Neural cell (in vitro differentiated cells): ENCODE data around the gene ARHGDIB. TPM values are rescaled to one million over a fixed set of nuclear protein-coding genes. Genes with fewer than 3 reads are reported as not detected.

Experiments used
- H2AFZ ChIP-seq: fragments of 200-600, 300-800 bp; sonication (generic), shearing (Covaris generic); 2 replicates; pipeline ENCODE4 v1.6.0; 2014; ENCODE audit warnings: low read depth, mild to moderate bottlenecking, antibody characterized with exemption, low read length, moderate library complexity
- H3F3A ChIP-seq: fragments of 200-600 bp; shearing (Covaris generic); 2 replicates; pipeline ENCODE4 v1.6.1; 2016; ENCODE audit warnings: mild to moderate bottlenecking, moderate library complexity, mixed read lengths, antibody characterized with exemption, low read length; ENCODE audit not compliant: insufficient read depth, poor library complexity, severe bottlenecking
- H3K27ac ChIP-seq: fragments of 200-600, 300-800 bp; sonication (generic), shearing (Covaris generic); 2 replicates; pipeline ENCODE4 v1.5.1; 2014; ENCODE audit warnings: mild to moderate bottlenecking, low read length, moderate library complexity
- H3K27me3 ChIP-seq: fragments of 300-800, 200-600 bp; sonication (generic), shearing (Covaris generic); 2 replicates; pipeline ENCODE4 v1.6.0; 2014; ENCODE audit warnings: mild to moderate bottlenecking, low read depth, low read length, moderate library complexity; ENCODE audit not compliant: insufficient read depth
- H3K36me3 ChIP-seq: fragments of 300-800, 200-600 bp; sonication (generic), shearing (Covaris generic); 2 replicates; pipeline ENCODE4 v1.5.1; 2014; ENCODE audit warnings: mild to moderate bottlenecking, antibody characterized with exemption, low read length, moderate library complexity; ENCODE audit not compliant: insufficient read depth
- H3K4me2 ChIP-seq: fragments of 300-800, 200-600 bp; sonication (generic), shearing (Covaris generic); 2 replicates; pipeline ENCODE4 v1.6.0; 2014; ENCODE audit warnings: mild to moderate bottlenecking, low read length
- H3K4me3 ChIP-seq: fragments of 300-800, 200-600 bp; sonication (generic), shearing (Covaris generic); 2 replicates; pipeline ENCODE4 v1.5.1; 2014; ENCODE audit warnings: mild to moderate bottlenecking, low read length, moderate library complexity
- H3K79me2 ChIP-seq: fragments of 200-600 bp; shearing (Covaris generic); replicated peaks from 2 replicates; pipeline ENCODE4 v1.6.0; 2014; ENCODE audit warnings: mild to moderate bottlenecking, low read length, moderate library complexity; ENCODE audit not compliant: insufficient read depth
- H3K9ac ChIP-seq: fragments of 300-800, 200-600 bp; sonication (generic), shearing (Covaris generic); 2 replicates; pipeline ENCODE4 v1.6.1; 2016; ENCODE audit warnings: mild to moderate bottlenecking, low read length, mixed read lengths
- H3K9me2 ChIP-seq: fragments of 200-600 bp; shearing (Covaris generic); 2 replicates; pipeline ENCODE4 v1.6.1; 2016; ENCODE audit warnings: mild to moderate bottlenecking, low read length, mixed read lengths; ENCODE audit not compliant: insufficient read depth
- H3K9me3 ChIP-seq: fragments of 200-600, 300-800 bp; sonication (generic), shearing (Covaris generic); 2 replicates; pipeline ENCODE4 v1.6.1; 2016; ENCODE audit warnings: mild to moderate bottlenecking, mixed run types, low read length, moderate library complexity, mixed read lengths
- H4K20me1 ChIP-seq: fragments of 200-600 bp; shearing (Covaris generic); 2 replicates; pipeline ENCODE4 v1.6.1; 2016; ENCODE audit warnings: mild to moderate bottlenecking, mixed run types; ENCODE audit not compliant: insufficient read depth
- EP300 ChIP-seq: fragments of 450-650 bp; conservative IDR thresholded peaks from 2 replicates; pipeline ENCODE4 v1.6.1; 2014; ENCODE audit warnings: antibody characterized with exemption, mild to moderate bottlenecking, moderate library complexity; ENCODE audit not compliant: poor library complexity, severe bottlenecking
- EZH2 ChIP-seq: fragments of 200-600, 300-800 bp; shearing (Covaris generic), sonication (generic); IDR thresholded peaks from 2 replicates; pipeline ENCODE4 v1.6.1; 2014; ENCODE audit warnings: antibody characterized with exemption, low read length, borderline replicate concordance, mild to moderate bottlenecking; ENCODE audit not compliant: insufficient read depth, poor library complexity, severe bottlenecking
- MXI1 ChIP-seq: fragments of 450-650 bp; conservative IDR thresholded peaks from 2 replicates; pipeline ENCODE4 v1.6.1; 2014; ENCODE audit warnings: antibody characterized with exemption, mild to moderate bottlenecking; ENCODE audit not compliant: poor library complexity, severe bottlenecking
- POLR2AphosphoS5 ChIP-seq: IDR thresholded peaks from 2 replicates; pipeline ENCODE4 v1.6.1; 2012
- RAD21 ChIP-seq: fragments of 450-650 bp; conservative IDR thresholded peaks from 2 replicates; pipeline ENCODE4 v1.6.1; 2014; ENCODE audit warnings: antibody characterized with exemption, mild to moderate bottlenecking, moderate library complexity
- SMC3 ChIP-seq: fragments of 450-650 bp; conservative IDR thresholded peaks from 2 replicates; pipeline ENCODE4 v1.6.1; 2014; ENCODE audit warnings: antibody characterized with exemption, mild to moderate bottlenecking, moderate library complexity; ENCODE audit not compliant: poor library complexity
- TAF1 ChIP-seq: IDR thresholded peaks from 2 replicates; pipeline ENCODE4 v1.6.1; 2012; ENCODE audit warnings: low read depth
- polyA plus RNA-seq: library from polyadenylated mRNA; depleted of rRNA; stranded (reverse); fragments of >200 nt; gene quantifications from 2 replicates; pipeline ENCODE4 v1.2.3, GENCODE V29; 2014
- TF ChIP-seq, protein P1 (sequence below): fragments of 450-650 bp; IDR thresholded peaks from 2 replicates; pipeline ENCODE4 v1.5.1; 2014; ENCODE audit warnings: antibody characterized with exemption, mild to moderate bottlenecking, moderate library complexity; ENCODE audit not compliant: poor library complexity, severe bottlenecking
- TF ChIP-seq, protein P2 (sequence below): IDR thresholded peaks from 2 replicates; pipeline ENCODE4 v1.6.1; 2012; ENCODE audit warnings: borderline replicate concordance

The ARHGDIB gene
- polyA plus RNA-seq, 1 donor from 2014 or later: 7.7 TPM

DNA sequence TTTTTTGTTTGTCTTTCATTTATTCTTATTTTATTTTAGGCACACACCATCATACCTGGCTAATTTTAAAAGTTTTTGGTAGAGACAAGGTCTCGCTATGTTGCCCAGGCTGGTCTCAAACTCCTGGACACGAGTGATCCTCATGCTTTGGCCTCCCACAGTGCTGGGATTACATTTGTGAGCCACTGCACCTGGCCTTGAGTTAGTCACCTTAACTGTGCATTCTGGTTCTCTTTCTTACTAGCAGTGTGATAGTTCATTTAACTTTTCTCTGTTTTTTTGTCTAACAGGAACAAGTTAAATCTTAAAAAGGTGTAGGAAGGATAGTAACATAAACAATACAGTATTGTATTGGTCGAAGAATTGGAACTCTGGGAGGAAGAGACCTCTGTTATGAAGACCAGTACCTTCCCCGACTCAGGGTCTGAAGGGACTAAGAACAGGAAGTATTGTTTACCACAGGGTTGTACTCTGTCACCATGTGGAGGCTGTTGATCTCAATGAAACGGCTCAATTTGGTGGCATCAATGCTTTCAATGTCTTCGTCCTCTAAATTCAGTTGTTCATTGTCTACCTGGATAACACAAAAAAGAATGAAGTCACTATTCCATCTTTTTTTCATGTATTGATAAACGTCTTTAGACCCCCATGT is 40.8 kb downstream of the ARHGDIB start:
- Histone ChIP-seq H3K4me3 (no peak overlapping the region), H4K20me1 (no peaks in the 10 kb centered on the region), H3K36me3 (no peaks in the 10 kb centered on the region), H3K9ac (no peak overlapping the region), H3K9me2 (no peaks in the 10 kb centered on the region), H3K27me3 (no peaks in the 10 kb centered on the region), H2AFZ (no peak overlapping the region), H3K27ac (no peak overlapping the region), H3K9me3 (no peaks in the 10 kb centered on the region), H3K4me2 (no peak overlapping the region), H3F3A (no peaks in the 10 kb centered on the region), H3K79me2 (no peaks in the 10 kb centered on the region)
- TF ChIP-seq EZH2 (no peak), MXI1 (no peak), POLR2AphosphoS5 (no peak), TAF1 (no peak), EP300 (no peak), SMC3 (no peak), RAD21 (no peak)
- TF ChIP-seq, protein P1, sequence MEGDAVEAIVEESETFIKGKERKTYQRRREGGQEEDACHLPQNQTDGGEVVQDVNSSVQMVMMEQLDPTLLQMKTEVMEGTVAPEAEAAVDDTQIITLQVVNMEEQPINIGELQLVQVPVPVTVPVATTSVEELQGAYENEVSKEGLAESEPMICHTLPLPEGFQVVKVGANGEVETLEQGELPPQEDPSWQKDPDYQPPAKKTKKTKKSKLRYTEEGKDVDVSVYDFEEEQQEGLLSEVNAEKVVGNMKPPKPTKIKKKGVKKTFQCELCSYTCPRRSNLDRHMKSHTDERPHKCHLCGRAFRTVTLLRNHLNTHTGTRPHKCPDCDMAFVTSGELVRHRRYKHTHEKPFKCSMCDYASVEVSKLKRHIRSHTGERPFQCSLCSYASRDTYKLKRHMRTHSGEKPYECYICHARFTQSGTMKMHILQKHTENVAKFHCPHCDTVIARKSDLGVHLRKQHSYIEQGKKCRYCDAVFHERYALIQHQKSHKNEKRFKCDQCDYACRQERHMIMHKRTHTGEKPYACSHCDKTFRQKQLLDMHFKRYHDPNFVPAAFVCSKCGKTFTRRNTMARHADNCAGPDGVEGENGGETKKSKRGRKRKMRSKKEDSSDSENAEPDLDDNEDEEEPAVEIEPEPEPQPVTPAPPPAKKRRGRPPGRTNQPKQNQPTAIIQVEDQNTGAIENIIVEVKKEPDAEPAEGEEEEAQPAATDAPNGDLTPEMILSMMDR: no peak
- TF ChIP-seq, protein P2, sequence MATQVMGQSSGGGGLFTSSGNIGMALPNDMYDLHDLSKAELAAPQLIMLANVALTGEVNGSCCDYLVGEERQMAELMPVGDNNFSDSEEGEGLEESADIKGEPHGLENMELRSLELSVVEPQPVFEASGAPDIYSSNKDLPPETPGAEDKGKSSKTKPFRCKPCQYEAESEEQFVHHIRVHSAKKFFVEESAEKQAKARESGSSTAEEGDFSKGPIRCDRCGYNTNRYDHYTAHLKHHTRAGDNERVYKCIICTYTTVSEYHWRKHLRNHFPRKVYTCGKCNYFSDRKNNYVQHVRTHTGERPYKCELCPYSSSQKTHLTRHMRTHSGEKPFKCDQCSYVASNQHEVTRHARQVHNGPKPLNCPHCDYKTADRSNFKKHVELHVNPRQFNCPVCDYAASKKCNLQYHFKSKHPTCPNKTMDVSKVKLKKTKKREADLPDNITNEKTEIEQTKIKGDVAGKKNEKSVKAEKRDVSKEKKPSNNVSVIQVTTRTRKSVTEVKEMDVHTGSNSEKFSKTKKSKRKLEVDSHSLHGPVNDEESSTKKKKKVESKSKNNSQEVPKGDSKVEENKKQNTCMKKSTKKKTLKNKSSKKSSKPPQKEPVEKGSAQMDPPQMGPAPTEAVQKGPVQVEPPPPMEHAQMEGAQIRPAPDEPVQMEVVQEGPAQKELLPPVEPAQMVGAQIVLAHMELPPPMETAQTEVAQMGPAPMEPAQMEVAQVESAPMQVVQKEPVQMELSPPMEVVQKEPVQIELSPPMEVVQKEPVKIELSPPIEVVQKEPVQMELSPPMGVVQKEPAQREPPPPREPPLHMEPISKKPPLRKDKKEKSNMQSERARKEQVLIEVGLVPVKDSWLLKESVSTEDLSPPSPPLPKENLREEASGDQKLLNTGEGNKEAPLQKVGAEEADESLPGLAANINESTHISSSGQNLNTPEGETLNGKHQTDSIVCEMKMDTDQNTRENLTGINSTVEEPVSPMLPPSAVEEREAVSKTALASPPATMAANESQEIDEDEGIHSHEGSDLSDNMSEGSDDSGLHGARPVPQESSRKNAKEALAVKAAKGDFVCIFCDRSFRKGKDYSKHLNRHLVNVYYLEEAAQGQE: no peak

DNA sequence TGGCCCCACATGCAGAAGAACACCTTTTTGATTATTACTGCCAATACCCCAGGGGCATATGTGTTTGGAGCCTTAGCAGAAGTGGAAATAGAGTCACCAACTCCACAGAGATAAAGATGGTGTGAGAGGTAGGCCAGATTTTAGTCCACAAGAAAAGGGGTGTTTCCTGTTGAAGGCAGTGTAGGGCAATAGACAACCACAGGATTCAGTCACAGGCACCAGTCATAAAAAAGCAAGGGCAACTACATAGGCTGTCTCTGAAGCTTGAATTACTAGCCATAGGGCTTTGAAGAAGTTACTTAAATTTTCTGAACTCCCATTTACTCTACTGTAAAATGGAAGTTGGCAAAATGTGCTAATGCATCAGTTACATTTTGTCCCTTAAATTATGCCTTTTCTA is 41.9 kb downstream of the ARHGDIB start:
- no peaks in the 10 kb centered on the region for H3K27me3 ChIP-seq

More for the DNA sequence above, 41.9 kb downstream of the ARHGDIB start:
- H3K79me2 ChIP-seq: no peaks in the 10 kb centered on the region
- no peak overlapping the region for H3K27ac ChIP-seq
- H3F3A ChIP-seq: no peaks in the 10 kb centered on the region
- H4K20me1 ChIP-seq: no peaks in the 10 kb centered on the region
- no peak for TF ChIP-seq SMC3
- no peak for TF ChIP-seq RAD21
- TF ChIP-seq, protein P2: no peak
- no peak for TF ChIP-seq EP300
- no peak overlapping the region for H3K9ac ChIP-seq
- no peak overlapping the region for H3K4me2 ChIP-seq
- no peaks in the 10 kb centered on the region for H3K36me3 ChIP-seq
- H3K4me3 ChIP-seq: no peak overlapping the region
- H3K9me3 ChIP-seq: no peaks in the 10 kb centered on the region
- H3K9me2 ChIP-seq: no peaks in the 10 kb centered on the region
- no peak overlapping the region for H2AFZ ChIP-seq
